GM19043 (cell line): ENCODE measurements around the gene KRT34.
"Not testable (repeated sequence)": the region's sequence is repeated elsewhere in the genome, so short reads cannot be mapped to it uniquely, and the experiment has no call there.

Experiments
- ATAC-seq: cut with Tn5 transposase; IDR thresholded peaks from one replicate; pipeline ENCODE4 v1.9.1; 2021; ENCODE audit warnings: low read depth; ENCODE audit not compliant: unreplicated experiment

Gene KRT34

GRCh38 chr17:41406205-41406604, 24.1 kb upstream of the KRT34 start:
- no peak for ATAC-seq

GRCh38 chr17:41404024-41404671, 22.0 kb upstream of the KRT34 start:
- no peak for ATAC-seq

- no peak for ATAC-seq
Observed at GRCh38 chr17:41403404-41404023, 21.4 kb upstream of the KRT34 start.

GRCh38 chr17:41402161-41402560, 20.1 kb upstream of the KRT34 start:
- no peak for ATAC-seq

DNA sequence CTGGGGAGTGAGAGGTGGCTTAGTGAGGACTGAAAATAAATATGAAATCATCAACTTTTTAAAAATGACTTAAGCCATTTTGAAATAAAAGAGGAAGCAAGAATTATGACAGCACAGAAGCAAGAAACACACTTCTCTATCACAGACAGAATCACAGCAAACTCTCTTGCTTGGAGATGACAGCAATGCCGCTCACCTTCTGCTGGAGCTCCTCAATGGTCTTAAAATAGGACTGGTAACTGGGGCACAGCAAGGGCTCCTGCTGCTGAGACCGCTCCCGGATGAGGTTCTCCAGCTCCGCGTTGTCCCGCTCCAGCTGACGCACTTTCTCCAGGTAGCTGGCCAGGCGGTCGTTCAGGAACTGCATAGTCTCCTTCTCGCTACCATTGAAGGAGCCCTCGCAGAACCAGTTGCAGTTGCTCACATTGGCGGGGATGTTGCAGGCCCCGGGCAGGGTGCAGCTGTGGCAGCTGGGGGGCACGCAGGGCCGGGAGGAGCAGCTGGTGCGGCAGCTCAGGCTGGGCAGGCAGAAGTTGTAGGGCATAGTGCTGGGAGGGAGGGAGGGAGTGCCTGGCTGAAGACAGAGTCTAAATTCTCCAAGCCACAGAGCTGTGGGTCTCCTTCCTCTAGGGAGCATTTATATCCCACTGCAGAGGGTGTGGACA, 15.0 kb upstream of the KRT34 start, which contains the start of gene KRT31:
Gene KRT31 (minus strand): TSS at position 613 of the 665 bp plus-strand sequence. CDS start 69 bp downstream, at position 544.
- no peak for ATAC-seq

DNA sequence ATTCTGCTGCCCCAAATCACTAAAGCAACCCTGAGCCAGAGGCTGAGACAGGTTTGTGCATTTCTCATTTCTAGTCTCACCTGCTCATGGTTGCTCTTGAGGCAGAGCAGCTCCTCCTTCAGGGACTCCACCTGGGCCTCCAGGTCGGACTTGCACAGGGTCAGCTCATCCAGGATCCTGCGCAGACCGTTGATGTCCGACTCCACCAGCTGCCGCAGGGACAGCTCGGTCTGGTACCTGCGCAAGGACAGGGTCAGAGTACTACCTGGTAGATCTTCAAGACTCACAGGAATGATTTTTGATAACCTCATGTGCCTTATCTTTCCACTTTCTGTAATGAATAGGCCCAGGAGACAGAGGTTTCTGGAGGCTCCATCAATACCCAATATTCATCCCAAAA, 14.2 kb upstream of the KRT34 start:
- no peak for ATAC-seq

- ATAC-seq = no peak
Observed at GRCh38 chr17:41395611-41396010, 13.5 kb upstream of the KRT34 start.

DNA sequence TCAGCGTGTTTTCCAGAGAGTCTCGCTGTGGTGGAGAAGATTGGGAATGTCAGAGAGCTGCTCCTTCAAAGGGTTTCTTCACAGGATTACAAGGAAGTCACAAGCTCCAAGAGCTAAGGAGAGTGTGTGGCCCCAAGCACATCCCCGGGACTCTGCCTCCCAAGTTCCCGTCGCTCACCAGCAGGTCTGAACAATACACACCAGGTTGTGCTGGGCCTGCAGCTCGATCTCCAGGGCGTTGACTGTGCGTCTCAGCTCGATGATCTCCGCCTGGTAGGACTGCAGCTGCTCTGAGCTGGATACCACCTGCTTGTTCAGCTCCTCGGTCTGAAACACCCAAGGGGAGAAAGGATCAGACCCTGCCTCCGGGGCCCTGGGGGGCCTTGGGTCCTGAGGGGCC, 12.9 kb upstream of the KRT34 start:
- not testable (repeated sequence) for ATAC-seq

GRCh38 chr17:41394254-41394996, 12.3 kb upstream of the KRT34 start:
- no peak for ATAC-seq

- ATAC-seq = no peak
Observed at GRCh38 chr17:41393826-41394225, 11.7 kb upstream of the KRT34 start.

GRCh38 chr17:41393294-41393693, 11.2 kb upstream of the KRT34 start:
- no peak for ATAC-seq

DNA sequence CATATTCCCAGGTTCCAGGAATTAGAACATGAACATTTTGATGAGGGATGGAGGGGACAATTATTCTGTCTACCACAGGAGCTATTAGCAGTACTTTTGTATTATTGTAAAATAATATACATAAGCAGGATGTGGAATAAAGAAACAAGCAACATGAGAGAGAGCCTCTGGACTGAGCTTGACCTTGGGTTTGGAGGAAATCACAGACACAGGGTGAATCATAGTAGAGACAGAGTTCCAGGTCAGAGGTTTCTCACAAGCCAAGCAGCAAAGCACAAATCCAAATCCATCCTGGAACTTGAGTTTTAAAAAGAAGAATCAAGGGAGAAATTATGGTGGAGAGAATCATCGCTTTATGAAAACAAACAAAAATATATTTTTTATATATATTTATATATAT, 10.2 kb upstream of the KRT34 start:
- ATAC-seq = no peak

DNA sequence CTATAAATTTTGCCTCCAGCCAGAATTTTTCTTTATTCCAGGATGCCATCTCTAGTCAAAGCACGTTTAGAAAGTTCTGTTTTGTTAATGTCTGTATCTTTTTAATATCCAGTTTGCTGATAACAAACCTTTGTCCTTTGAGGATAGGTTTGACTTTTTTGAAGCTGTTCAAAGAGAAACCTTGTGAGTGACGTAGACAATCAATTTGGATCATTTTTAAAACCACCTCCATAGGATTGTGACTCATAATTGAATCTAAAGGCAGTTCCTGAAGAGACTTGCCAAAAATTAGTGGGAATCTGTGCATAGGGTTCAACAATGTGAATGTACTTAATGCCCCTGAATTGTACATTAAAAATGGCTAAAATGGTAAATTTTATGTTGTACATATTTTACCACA, 9.4 kb upstream of the KRT34 start:
- no peak for ATAC-seq

- ATAC-seq = no peak
Observed at GRCh38 chr17:41390411-41390938, 8.4 kb upstream of the KRT34 start.

DNA sequence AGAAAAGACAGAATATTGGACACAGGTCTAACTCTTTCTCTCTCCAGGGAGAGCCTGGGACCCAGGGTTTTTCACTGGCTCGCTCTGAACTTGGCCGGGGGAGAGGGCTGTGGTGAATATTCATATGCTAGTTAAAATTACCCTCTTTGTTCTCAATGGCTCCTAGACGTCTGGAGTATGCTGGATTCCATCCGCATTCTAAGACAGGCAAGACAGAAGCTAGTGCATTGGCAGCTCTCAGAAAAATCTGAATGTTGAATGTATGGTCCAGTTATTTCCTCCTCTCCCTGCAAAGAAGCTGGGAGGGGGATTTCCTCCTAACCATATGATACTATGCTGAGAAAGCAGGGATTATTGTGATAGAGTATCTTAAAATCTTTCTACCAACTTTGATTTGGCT, 5.6 kb upstream of the KRT34 start:
- ATAC-seq = no peak

- ATAC-seq = no peak
Observed at GRCh38 chr17:41386227-41386626, 4.1 kb upstream of the KRT34 start.

DNA sequence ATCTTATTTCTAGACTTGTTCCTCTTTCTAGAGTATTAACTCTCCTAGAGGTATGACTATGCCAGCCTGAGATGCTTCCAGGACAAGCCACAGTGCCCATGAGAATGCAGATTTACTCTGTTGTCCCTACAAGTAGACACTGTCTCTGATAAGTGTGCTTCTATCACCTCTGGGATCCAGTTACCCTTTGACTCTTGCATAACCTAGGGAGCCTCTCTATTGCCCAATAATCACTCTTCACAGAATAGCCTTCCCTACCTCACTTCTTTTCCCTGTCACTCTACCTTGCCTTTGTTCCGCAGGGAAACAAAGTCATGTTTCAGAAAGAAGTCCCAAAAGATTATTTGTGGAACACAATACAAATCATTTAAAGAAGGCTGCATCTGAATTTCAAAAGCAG, 1.6 kb upstream of the KRT34 start:
- ATAC-seq = no peak

- no peak for ATAC-seq
Observed at GRCh38 chr17:41382394-41382793, 288 bp upstream of the KRT34 start.

- ATAC-seq = not testable (repeated sequence)
Observed at GRCh38 chr17:41380091-41380490, 2.0 kb downstream of the KRT34 start.

DNA sequence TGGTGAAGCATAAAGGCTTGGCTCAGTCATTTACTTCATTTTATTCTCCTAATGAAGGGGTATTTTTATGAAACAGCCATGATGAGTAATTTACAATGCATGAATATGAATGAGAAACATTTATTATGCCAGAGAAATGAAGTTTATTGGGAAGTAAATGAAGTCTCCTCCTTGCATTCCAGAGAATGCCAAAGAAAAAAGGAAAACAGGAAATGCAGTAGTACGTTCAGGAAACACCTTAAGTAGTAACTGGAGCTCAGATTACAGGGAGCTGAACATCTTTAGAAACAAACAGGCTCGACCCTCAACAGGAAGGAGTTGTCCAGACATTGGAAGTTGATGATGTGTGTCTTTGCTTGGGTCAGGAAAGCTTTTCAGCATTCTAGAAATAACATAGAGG, 4.6 kb downstream of the KRT34 start:
- no peak for ATAC-seq

GRCh38 chr17:41369713-41370112, 12.4 kb downstream of the KRT34 start, which contains the start of gene KRT33B:
KRT33B (minus strand) TSS chr17:41369813; CDS start chr17:41369750, 63 bp downstream.
- no peak for ATAC-seq
